Endodermal cell (in vitro differentiated cells): ENCODE measurements around the gene STRN3. TPM values are rescaled to one million over a fixed set of nuclear protein-coding genes. Genes with fewer than 3 reads are reported as not detected.

Experiments used
- DNase-seq: peaks from one replicate; pipeline ENCODE4 v3.0.0-alpha.2; 2017
- H3K27ac ChIP-seq: 2 replicates; pipeline ENCODE4 v1.5.1; 2013; ENCODE audit warnings: mild to moderate bottlenecking, low read depth, low read length, moderate library complexity
- H3K27me3 ChIP-seq: 2 replicates; pipeline ENCODE4 v1.6.1; 2013; ENCODE audit warnings: mild to moderate bottlenecking, low read length, moderate library complexity; ENCODE audit not compliant: insufficient read depth, control insufficient read depth, poor library complexity, severe bottlenecking
- H3K36me3 ChIP-seq: 2 replicates; pipeline ENCODE4 v1.7.0; 2013; ENCODE audit warnings: mild to moderate bottlenecking, low read length, moderate library complexity; ENCODE audit not compliant: control insufficient read depth, insufficient read depth
- H3K4me1 ChIP-seq: one replicate; pipeline ENCODE4 v1.7.0; 2013; ENCODE audit warnings: low read length; ENCODE audit not compliant: control insufficient read depth, insufficient read depth
- H3K4me3 ChIP-seq: 2 replicates; pipeline ENCODE4 v1.5.1; 2013; ENCODE audit warnings: mild to moderate bottlenecking, low read length, moderate library complexity
- H3K9ac ChIP-seq: 2 replicates; pipeline ENCODE4 v1.6.1; 2013; ENCODE audit warnings: mild to moderate bottlenecking, low read length, moderate library complexity; ENCODE audit not compliant: poor library complexity, severe bottlenecking; ENCODE audit errors: extremely low read depth
- H3K9me3 ChIP-seq: 2 replicates; pipeline ENCODE4 v1.6.1; 2013; ENCODE audit warnings: mild to moderate bottlenecking, low read length, moderate library complexity; ENCODE audit not compliant: control insufficient read depth
- H3K27ac Mint-ChIP-seq: 2 replicates; pipeline ENCODE4 v1.8.0; 2020; ENCODE audit warnings: mixed read lengths
- H3K27me3 Mint-ChIP-seq: 2 replicates; pipeline ENCODE4 v1.8.0; 2021; ENCODE audit warnings: mild to moderate bottlenecking, mixed read lengths; ENCODE audit not compliant: insufficient read depth
- H3K36me3 Mint-ChIP-seq: 2 replicates; pipeline ENCODE4 v1.8.0; 2020; ENCODE audit warnings: low read depth, mixed read lengths
- H3K4me1 Mint-ChIP-seq: 2 replicates; pipeline ENCODE4 v1.8.0; 2020; ENCODE audit warnings: mixed read lengths
- H3K4me3 Mint-ChIP-seq: 2 replicates; pipeline ENCODE4 v1.8.0; 2020; ENCODE audit warnings: mild to moderate bottlenecking, moderate library complexity, mixed read lengths
- H3K9me3 Mint-ChIP-seq: 2 replicates; pipeline ENCODE4 v1.8.0; 2020; ENCODE audit warnings: mild to moderate bottlenecking, mixed read lengths
- CTCF ChIP-seq: fragments of 200-600 bp; sonication (generic); conservative IDR thresholded peaks from 2 replicates; pipeline ENCODE4 v1.5.0; 2021; ENCODE audit warnings: antibody characterized with exemption, mild to moderate bottlenecking
- WGBS, 2 experiments: methylation state at CpG; one replicate each; pipeline versions ENCODE4 v1.1.5 to v1.1.7; 2013; ENCODE audit warnings: missing lambda C conversion rate in 2 of 2, mixed read lengths in 1 of 2; ENCODE audit not compliant: insufficient coverage in 1 of 2, insufficient read length in 1 of 2; 5-methylcytosine and 5-hydroxymethylcytosine counted together
- microRNA-seq: library from miRNA; unstranded; fragments of <30 nt; microRNA quantifications from one replicate; pipeline ENCODE4 v1.2.0, GENCODE V29; 2020; ENCODE audit warnings: borderline microRNAs expressed
- total RNA-seq, 2 donors: library from RNA; stranded (reverse); fragmentation: NEBNext Ultra II Directional in 1 of 2; extraction: Animal tissue kit (Norgen Biotek cat#: 25700) in 1 of 2; gene quantifications; 2 replicates in 1 of 2; 3 replicates in 1 of 2; pipeline ENCODE4 v1.2.1, GENCODE V29; 2021

STRN3 gene
- total RNA-seq, 2 donors from 2014 or later, result 56.5 to 58.9 TPM

DNA sequence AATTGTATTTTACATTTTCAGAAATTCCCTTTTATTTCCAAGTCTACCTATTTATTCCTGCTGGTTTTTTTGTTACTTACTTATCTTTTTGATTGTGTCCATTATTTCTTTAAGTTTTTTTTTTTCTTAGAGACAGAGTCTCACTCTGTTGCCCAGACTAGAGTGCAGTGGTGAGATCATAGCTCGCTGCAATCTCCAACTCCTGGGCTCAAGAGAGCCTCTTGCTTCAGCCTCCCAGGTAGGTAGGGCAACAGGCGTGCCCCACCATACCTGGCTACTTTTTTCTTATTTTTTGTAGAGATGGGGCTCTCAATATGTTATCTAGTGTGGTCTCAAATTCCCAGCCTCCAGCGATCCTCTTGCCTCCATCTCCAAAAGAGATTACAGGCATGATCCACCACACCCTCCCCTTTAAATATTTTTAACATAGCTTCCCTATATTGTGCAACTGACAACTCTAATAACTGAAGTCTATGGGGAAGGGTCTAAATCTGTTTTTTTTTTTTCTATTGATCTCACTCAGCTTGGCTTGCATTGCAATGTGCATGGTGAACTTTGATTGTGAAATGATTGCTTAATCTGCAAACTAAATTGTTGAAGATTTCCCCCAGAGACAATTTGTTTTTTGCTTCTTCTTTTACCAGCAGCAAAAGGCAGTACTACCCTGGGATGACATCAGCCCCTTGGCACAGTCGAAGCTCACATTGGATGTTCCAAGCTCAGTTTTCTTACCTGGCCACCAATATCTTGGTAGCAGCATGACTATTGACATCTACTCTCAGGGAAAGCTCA, 177.5 kb downstream of the STRN3 start:
- Mint-ChIP-seq H3K9me3 (no peaks in the 10 kb centered on the region), H3K4me3 (no peak overlapping the region), H3K27ac (no peak overlapping the region), H3K36me3 (no peaks in the 10 kb centered on the region), H3K27me3 (peaks cover 2% of the 10 kb centered on the region), H3K4me1 (no peaks in the 10 kb centered on the region)
- no peak overlapping the region for H3K4me3 ChIP-seq
- no peaks in the 10 kb centered on the region for H3K36me3 ChIP-seq
- H3K4me1 ChIP-seq, result no peaks in the 10 kb centered on the region
- H3K27me3 ChIP-seq, result no peaks in the 10 kb centered on the region
- no peak overlapping the region for H3K27ac ChIP-seq
- DNase-seq, result no peak
- WGBS, 2 experiments, result 91 to 100% methylated on average over 2 to 3 of the region's 4 CpGs
- no peaks in the 10 kb centered on the region for H3K9me3 ChIP-seq
- H3K9ac ChIP-seq, result no peak overlapping the region
- TF ChIP-seq CTCF, result no peak

Small RNA genes lying within 50 kb of the gene (microRNA-seq; reads per million reads assigned to microRNA genes)
- gene MIR624, result 4.9 reads per million, percentile 32 among the genes with 10 or more reads in this experiment

Other genes starting within 250 kb of the STRN3 start
- gene COCH, start 151.8 kb downstream of the STRN3 start, total RNA-seq, result 10 to 100 TPM; 59.1 to 76.2 TPM
- 10 to 100 TPM in 1 of 2 donors, 1 to 10 TPM in 1; 7.6 to 11.1 TPM for gene AP4S1, start 730 bp downstream of the STRN3 start, total RNA-seq
- 100 to 1,000 TPM; 118 to 132 TPM for gene HECTD1, start 181.4 kb upstream of the STRN3 start, total RNA-seq